ENCODE results near the gene PCAT7.

DNA sequence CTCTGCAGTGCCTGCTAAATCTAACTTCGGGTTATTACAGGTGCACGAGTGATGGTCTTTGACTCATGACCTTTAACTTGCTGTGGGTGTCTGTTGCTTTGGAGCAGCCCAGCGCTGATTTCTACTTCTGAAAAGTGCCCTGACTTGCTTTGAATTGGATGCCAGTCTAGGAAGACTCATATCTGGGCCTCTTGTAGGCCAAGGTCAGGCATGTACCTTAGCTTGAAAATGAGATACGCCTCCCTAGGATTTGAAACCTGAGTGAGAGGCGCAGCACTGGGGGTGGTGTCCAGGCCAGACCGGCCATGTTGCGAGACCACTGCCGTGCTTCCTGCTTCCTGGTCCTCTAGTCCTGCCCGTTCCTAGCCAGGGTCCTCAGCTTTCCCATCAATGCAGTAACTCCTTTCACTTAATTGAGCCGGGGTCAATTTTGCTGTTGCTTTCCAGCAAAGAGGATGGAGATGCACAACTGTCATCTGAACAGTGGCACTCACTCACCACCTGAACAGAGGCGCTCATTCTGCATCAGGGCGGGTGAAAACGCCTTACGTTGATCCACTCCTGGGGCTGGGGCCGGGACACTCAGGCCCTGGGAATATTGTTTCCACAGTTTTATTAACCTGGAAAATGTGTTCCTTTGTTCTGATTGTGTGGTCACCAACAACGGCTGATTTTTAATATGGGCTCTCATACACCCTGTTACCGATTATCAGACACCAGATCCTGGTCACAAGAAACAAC, 14.3 kb downstream of the PCAT7 start:
- TF ChIP-seq EP300 (IDR thresholded peaks at IDR 0.05; ENCODE audit: borderline replicate concordance) = no peak
- TF ChIP-seq EGR1 (IDR thresholded peaks at IDR 0.05) = no peak
- TF ChIP-seq CREB1 (IDR thresholded peaks at IDR 0.05; ENCODE audit: low read depth) = no peak
- TF ChIP-seq RAD21 (IDR thresholded peaks at IDR 0.05; ENCODE audit: low read depth) = no peak
- TF ChIP-seq, protein P1, sequence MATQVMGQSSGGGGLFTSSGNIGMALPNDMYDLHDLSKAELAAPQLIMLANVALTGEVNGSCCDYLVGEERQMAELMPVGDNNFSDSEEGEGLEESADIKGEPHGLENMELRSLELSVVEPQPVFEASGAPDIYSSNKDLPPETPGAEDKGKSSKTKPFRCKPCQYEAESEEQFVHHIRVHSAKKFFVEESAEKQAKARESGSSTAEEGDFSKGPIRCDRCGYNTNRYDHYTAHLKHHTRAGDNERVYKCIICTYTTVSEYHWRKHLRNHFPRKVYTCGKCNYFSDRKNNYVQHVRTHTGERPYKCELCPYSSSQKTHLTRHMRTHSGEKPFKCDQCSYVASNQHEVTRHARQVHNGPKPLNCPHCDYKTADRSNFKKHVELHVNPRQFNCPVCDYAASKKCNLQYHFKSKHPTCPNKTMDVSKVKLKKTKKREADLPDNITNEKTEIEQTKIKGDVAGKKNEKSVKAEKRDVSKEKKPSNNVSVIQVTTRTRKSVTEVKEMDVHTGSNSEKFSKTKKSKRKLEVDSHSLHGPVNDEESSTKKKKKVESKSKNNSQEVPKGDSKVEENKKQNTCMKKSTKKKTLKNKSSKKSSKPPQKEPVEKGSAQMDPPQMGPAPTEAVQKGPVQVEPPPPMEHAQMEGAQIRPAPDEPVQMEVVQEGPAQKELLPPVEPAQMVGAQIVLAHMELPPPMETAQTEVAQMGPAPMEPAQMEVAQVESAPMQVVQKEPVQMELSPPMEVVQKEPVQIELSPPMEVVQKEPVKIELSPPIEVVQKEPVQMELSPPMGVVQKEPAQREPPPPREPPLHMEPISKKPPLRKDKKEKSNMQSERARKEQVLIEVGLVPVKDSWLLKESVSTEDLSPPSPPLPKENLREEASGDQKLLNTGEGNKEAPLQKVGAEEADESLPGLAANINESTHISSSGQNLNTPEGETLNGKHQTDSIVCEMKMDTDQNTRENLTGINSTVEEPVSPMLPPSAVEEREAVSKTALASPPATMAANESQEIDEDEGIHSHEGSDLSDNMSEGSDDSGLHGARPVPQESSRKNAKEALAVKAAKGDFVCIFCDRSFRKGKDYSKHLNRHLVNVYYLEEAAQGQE (IDR thresholded peaks at IDR 0.05; ENCODE audit: low read depth) = no peak
- TF ChIP-seq CEBPB (IDR thresholded peaks at IDR 0.05) = no peak
- TF ChIP-seq, protein P2, sequence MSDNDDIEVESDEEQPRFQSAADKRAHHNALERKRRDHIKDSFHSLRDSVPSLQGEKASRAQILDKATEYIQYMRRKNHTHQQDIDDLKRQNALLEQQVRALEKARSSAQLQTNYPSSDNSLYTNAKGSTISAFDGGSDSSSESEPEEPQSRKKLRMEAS (IDR thresholded peaks at IDR 0.05) = no peak
- no peak for TF ChIP-seq TAF1 (IDR thresholded peaks at IDR 0.05; ENCODE audit: low read depth)
- TF ChIP-seq YY1 (IDR thresholded peaks at IDR 0.05; ENCODE audit: low read depth) = no peak
- TF ChIP-seq NFIC (IDR thresholded peaks at IDR 0.05) = no peak
